ENCODE data around the gene SCG3. TPM values are rescaled to one million over a fixed set of nuclear protein-coding genes. Genes with fewer than 3 reads are reported as not detected.
"Not testable (repeated sequence)": the region's sequence is repeated elsewhere in the genome, so short reads cannot be mapped to it uniquely, and the experiment has no call there.

SCG3 gene
- not detected for total RNA-seq

- Histone ChIP-seq H3K4me1 (ENCODE audit: control insufficient read depth in 1 of 2, low read depth in 2 of 2) (no peaks in the 10 kb centered on the region), H3K9me3 (no peaks in the 10 kb centered on the region), H3K27ac (no peak within 1 kb of the TSS), H3K4me3 (no peak within 1 kb of the TSS), H3K36me3 (no peaks in the 10 kb centered on the region), H3K27me3 (replicated peaks; ENCODE audit: insufficient read depth) (no peaks in the 10 kb centered on the region)
- DNase-seq (ENCODE audit: low spot score) (no peak), ATAC-seq (ENCODE audit: insufficient number of reproducible peaks, low FRiP score, low read depth) (no peak)
- no peak for TF ChIP-seq CTCF (IDR thresholded peaks at IDR 0.05)
Measured at GRCh38 chr15:51681303-51681963, at the start of gene SCG3. SCG3 (plus strand) TSS chr15:51681503; CDS start chr15:51681756, 253 bp downstream.

GRCh38 chr15:51634591-51635198 is 46.6 kb upstream of the SCG3 start:
- Histone ChIP-seq H3K36me3 (no peaks in the 10 kb centered on the region), H3K9me3 (no peaks in the 10 kb centered on the region), H3K4me1 (ENCODE audit: control insufficient read depth in 1 of 2, low read depth in 2 of 2) (no peaks in the 10 kb centered on the region), H3K27me3 (replicated peaks; ENCODE audit: insufficient read depth) (no peaks in the 10 kb centered on the region), H3K27ac (no peak overlapping the region), H3K4me3 (no peak overlapping the region)
- DNase-seq (ENCODE audit: low spot score) (no peak), ATAC-seq (ENCODE audit: insufficient number of reproducible peaks, low FRiP score, low read depth) (no peak)
- no peak for TF ChIP-seq CTCF (IDR thresholded peaks at IDR 0.05)

- Histone ChIP-seq H3K27me3 (replicated peaks; ENCODE audit: insufficient read depth) (no peaks in the 10 kb centered on the region), H3K9me3 (no peaks in the 10 kb centered on the region), H3K36me3 (no peaks in the 10 kb centered on the region), H3K4me1 (ENCODE audit: control insufficient read depth in 1 of 2, low read depth in 2 of 2) (no peaks in the 10 kb centered on the region), H3K4me3 (no peak overlapping the region), H3K27ac (no peak overlapping the region)
- TF ChIP-seq CTCF (IDR thresholded peaks at IDR 0.05): no peak
- DNase-seq (ENCODE audit: low spot score): no peak
- no peak for ATAC-seq (ENCODE audit: insufficient number of reproducible peaks, low FRiP score, low read depth)
Measured at GRCh38 chr15:51641490-51642130, 39.7 kb upstream of the SCG3 start.

GRCh38 chr15:51642696-51643095 is 38.6 kb upstream of the SCG3 start:
- DNase-seq (ENCODE audit: low spot score) (no peak), ATAC-seq (ENCODE audit: insufficient number of reproducible peaks, low FRiP score, low read depth) (no peak)
- no peaks in the 10 kb centered on the region for H3K36me3 ChIP-seq
- H3K27ac ChIP-seq: no peak overlapping the region
- no peak for TF ChIP-seq CTCF (IDR thresholded peaks at IDR 0.05)
- no peak overlapping the region for H3K4me3 ChIP-seq
- no peaks in the 10 kb centered on the region for H3K4me1 ChIP-seq (ENCODE audit: control insufficient read depth in 1 of 2, low read depth in 2 of 2)
- no peaks in the 10 kb centered on the region for H3K27me3 ChIP-seq (replicated peaks; ENCODE audit: insufficient read depth)
- H3K9me3 ChIP-seq: no peaks in the 10 kb centered on the region

GRCh38 chr15:51647128-51647562 is 34.2 kb upstream of the SCG3 start:
- H3K4me1 ChIP-seq (ENCODE audit: control insufficient read depth in 1 of 2, low read depth in 2 of 2): no peaks in the 10 kb centered on the region
- DNase-seq (ENCODE audit: low spot score) (no peak), ATAC-seq (ENCODE audit: insufficient number of reproducible peaks, low FRiP score, low read depth) (no peak)
- H3K27me3 ChIP-seq (replicated peaks; ENCODE audit: insufficient read depth): no peaks in the 10 kb centered on the region
- no peaks in the 10 kb centered on the region for H3K36me3 ChIP-seq
- no peak overlapping the region for H3K4me3 ChIP-seq
- TF ChIP-seq CTCF (IDR thresholded peaks at IDR 0.05): no peak
- no peaks in the 10 kb centered on the region for H3K9me3 ChIP-seq
- H3K27ac ChIP-seq: no peak overlapping the region

GRCh38 chr15:51648101-51648500 is 33.2 kb upstream of the SCG3 start:
- not testable (repeated sequence) for H3K4me3 ChIP-seq; H3K27ac ChIP-seq; DNase-seq (ENCODE audit: low spot score); H3K36me3 ChIP-seq; H3K4me1 ChIP-seq (ENCODE audit: control insufficient read depth in 1 of 2, low read depth in 2 of 2); ATAC-seq (ENCODE audit: insufficient number of reproducible peaks, low FRiP score, low read depth); H3K27me3 ChIP-seq (replicated peaks; ENCODE audit: insufficient read depth); H3K9me3 ChIP-seq

- not testable (repeated sequence) for H3K4me1 ChIP-seq (ENCODE audit: control insufficient read depth in 1 of 2, low read depth in 2 of 2); ATAC-seq (ENCODE audit: insufficient number of reproducible peaks, low FRiP score, low read depth); H3K4me3 ChIP-seq; H3K36me3 ChIP-seq; H3K27me3 ChIP-seq (replicated peaks; ENCODE audit: insufficient read depth); H3K27ac ChIP-seq; DNase-seq (ENCODE audit: low spot score); H3K9me3 ChIP-seq
Measured at GRCh38 chr15:51648643-51649042, 32.7 kb upstream of the SCG3 start.
